Fibroblast of villous mesenchyme (primary cell): ENCODE data around the gene RADIL. TPM values are rescaled to one million over a fixed set of nuclear protein-coding genes. Genes with fewer than 3 reads are reported as not detected.

Source experiments
- DNase-seq: peaks from one replicate; pipeline ENCODE4 v3.0.0-alpha.2; 2010; ENCODE audit warnings: low read depth
- H3K4me3 ChIP-seq: 2 replicates; pipeline ENCODE4 v1.5.1; 2011; ENCODE audit warnings: low read depth, mild to moderate bottlenecking, low read length
- total RNA-seq: library from RNA; depleted of rRNA; stranded (reverse); fragments of >200 nt; gene quantifications from 2 replicates; pipeline ENCODE4 v1.2.3, GENCODE V29; 2012
- TF ChIP-seq, protein P1 (sequence below): IDR thresholded peaks from 2 replicates; pipeline ENCODE4 v1.5.1; 2012; ENCODE audit warnings: low read depth, mild to moderate bottlenecking, low read length; ENCODE audit not compliant: insufficient read depth

Gene RADIL
- total RNA-seq, 1 donor = under 0.01 TPM

DNA sequence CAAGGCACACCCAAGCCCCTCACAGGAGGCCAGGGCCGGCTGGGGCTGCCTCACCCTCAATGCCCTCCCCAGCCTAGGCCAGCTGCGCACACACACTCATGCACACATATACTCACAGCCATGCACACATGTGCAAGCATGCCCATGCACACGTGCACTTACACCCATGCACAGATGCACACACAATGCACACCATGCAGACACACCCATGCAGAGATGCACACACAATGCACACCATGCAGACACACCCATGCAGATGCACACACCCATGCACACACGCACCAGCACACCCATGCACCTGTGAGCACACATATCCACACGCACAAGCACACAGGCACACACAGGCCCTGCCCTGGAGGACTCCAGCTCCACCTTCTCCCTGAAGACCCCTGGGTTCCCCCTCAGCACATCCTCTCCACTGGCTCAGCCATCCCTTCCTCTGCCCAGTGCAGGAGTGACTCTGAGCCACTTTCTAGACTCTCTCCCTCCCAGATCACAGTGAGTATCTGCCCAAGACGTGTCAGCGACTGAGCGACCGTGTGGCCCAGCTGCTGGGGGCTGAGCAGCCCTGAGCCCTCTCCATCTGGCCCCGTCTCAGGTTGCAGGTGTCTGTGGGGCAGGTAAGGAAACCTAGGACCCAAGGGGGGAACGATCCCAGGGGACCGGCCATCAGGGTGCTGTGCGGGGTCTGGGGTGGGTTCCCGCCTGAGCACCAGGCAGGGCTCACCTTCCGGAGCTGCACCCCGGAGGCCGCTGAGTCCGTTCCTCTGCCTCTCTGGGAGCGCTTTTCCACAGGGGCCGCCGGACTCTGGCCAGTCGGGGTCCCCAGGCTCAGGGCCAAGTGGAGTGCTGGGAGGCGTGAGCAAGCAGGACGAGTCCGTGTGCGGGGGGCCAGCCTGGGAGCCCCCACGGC, 82.3 kb downstream of the RADIL start:
- no peak for DNase-seq
- H3K4me3 ChIP-seq = no peak overlapping the region
- TF ChIP-seq, protein P1, sequence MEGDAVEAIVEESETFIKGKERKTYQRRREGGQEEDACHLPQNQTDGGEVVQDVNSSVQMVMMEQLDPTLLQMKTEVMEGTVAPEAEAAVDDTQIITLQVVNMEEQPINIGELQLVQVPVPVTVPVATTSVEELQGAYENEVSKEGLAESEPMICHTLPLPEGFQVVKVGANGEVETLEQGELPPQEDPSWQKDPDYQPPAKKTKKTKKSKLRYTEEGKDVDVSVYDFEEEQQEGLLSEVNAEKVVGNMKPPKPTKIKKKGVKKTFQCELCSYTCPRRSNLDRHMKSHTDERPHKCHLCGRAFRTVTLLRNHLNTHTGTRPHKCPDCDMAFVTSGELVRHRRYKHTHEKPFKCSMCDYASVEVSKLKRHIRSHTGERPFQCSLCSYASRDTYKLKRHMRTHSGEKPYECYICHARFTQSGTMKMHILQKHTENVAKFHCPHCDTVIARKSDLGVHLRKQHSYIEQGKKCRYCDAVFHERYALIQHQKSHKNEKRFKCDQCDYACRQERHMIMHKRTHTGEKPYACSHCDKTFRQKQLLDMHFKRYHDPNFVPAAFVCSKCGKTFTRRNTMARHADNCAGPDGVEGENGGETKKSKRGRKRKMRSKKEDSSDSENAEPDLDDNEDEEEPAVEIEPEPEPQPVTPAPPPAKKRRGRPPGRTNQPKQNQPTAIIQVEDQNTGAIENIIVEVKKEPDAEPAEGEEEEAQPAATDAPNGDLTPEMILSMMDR = no peak

GRCh38 chr7:4800487-4800886, 83.0 kb downstream of the RADIL start:
- TF ChIP-seq, protein P1 = no peak
- no peak overlapping the region for H3K4me3 ChIP-seq
- no peak for DNase-seq

- no peak overlapping the region for H3K4me3 ChIP-seq
- TF ChIP-seq, protein P1 = no peak
- DNase-seq = peak; percentile 29
Measured at GRCh38 chr7:4799508-4800268, 83.8 kb downstream of the RADIL start.

DNA sequence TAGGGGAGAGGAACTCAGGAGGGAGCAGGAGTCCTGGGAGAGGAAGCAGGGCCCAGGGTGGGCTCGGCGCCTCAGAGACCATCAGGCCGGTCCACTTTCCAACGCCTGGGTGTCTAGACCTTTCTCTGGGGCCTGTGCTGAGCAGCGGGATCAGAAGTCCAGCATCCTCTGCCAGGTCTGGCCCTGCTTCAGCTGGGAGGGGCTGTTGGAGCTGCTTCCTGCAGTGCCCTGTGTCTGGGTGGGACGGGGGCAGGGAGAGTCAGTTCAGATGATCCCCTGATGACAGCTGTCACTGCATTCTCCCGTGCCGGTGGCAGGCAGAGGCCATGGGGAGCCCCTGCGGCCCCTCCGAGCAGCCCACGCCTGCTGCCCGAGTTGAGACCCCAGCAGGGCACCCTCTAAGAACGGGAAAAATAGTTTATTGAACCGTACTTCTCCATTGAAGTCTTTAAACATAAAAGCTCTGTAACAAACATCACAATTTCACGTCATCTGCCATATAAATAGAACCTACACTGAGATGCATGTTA, 84.7 kb downstream of the RADIL start:
- TF ChIP-seq, protein P1 = no peak
- DNase-seq = no peak
- H3K4me3 ChIP-seq = no peak overlapping the region

DNA sequence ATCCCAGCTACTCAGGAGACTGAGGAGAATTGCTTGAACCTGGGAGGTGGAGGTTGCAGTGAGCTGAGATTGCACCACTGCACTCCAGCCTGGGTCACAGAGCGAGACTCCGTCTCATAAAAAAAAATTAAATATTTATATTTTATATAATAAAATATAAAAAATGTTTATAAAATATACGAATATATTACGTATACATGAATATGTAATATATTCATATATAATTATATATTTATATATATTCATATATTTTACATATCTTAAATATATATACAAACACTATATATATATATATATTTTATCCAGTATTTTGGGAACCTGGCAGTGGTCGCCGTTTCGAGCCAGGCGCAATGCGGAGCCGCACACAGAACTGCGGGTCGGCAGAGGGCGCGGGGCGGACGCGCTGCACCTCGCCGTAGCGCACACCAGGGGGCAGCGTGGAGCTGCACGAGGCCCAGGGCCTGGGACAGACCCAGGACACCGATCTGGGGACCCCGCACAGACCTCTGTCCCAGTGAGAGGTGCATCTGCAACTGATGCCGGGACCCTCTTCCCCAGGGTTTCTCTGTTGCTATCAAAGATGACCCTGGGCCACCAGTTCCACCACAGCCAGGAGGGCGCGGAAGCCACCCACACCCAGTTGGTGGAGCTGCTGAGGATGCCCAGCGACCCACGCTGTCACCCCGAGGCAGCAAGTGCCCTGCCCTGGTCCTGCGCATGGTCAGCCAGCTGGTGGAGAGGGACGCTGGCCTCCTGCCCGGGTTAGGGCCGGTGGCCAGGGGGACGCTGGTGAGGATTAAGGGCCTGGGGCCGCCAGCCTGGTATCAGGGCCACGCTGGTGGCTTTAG, 85.4 kb downstream of the RADIL start:
- DNase-seq = peak; percentile 28
- TF ChIP-seq, protein P1 = peak; percentile 72
- H3K4me3 ChIP-seq = no peak overlapping the region

DNA sequence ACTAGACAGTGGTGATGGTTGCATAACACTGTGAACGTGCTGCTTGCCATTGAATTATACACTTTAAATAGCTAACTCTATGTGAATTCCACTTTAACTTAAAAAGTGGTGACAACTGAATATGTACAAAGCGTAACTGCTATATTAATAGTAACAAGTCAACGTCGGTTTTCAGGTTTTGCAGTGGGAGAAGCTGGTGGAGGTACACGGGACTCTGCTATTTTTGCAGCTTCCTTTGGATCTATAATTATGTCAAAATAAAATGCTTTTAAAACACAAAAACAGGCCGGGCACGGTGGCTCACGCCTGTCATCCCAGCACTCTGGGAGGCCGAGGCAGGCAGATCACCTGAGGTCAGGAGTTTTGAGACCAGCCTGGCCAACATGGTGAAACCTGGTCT, 87.1 kb downstream of the RADIL start:
- no peak overlapping the region for H3K4me3 ChIP-seq
- TF ChIP-seq, protein P1 = no peak
- DNase-seq = no peak
